HepG2 (cell line): ENCODE data around the gene PPRC1. TPM values are rescaled to one million over a fixed set of nuclear protein-coding genes. Genes with fewer than 3 reads are reported as not detected.

Source experiments
- ATAC-seq: fragments of 200-7000 bp; cut with Tn5 transposase; 3 replicates; pipeline ENCODE4 v1.9.1; 2020; ENCODE audit warnings: mild to moderate bottlenecking, moderate library complexity
- BruUV-seq: library from RNA; stranded (reverse); fragments of 400-500 nt; replicated peaks from 2 replicates; lab custom pipeline; 2021; lab: Mats Ljungman, UMichigan
- CTCF ChIA-PET: fragments of 300-600 bp; formaldehyde crosslinking; extraction: SDS; loops from one replicate; lab custom pipeline; 2021; ENCODE audit warnings: low total read pairs, inconsistent platforms, low intra/inter-chr PET ratio; lab: Yijun Ruan, JAX
- POLR2A ChIA-PET: fragments of 350-600 bp; sonication (Branson Sonifier 250); formaldehyde crosslinking; loops from one replicate; lab custom pipeline; 2020; ENCODE audit warnings: antibody characterized with exemption, inconsistent platforms; lab: Yijun Ruan, JAX
- DNase-seq: peaks from one replicate; pipeline ENCODE4 v3.0.0-alpha.2; 2015; ENCODE audit warnings: low spot score
- FAIRE-seq: peaks from 3 replicates; lab custom pipeline; 2011; peaks lifted over from hg19 to GRCh38; lab: Jason Lieb, UNC
- H2AFZ ChIP-seq: one replicate; pipeline ENCODE4 v1.6.1; 2011; ENCODE audit warnings: low read length, inconsistent platforms
- H3K27ac ChIP-seq: fragments of 300-600 bp; 3 replicates; pipeline ENCODE4 v1.8.0; 2011; ENCODE audit warnings: mixed run types, mild to moderate bottlenecking, mixed read lengths, low read length, inconsistent platforms; ENCODE audit not compliant: insufficient read depth; ENCODE audit errors: extremely low read length
- H3K27me3 ChIP-seq, 2 experiments: fragments of 200-600 bp in 1 of 2; 2 replicates in 1 of 2; 3 replicates in 1 of 2; pipeline versions ENCODE4 v1.6.0 to v1.8.0; 2011; ENCODE audit warnings: low read length in 2 of 2, mild to moderate bottlenecking in 2 of 2, moderate library complexity in 2 of 2, inconsistent platforms in 1 of 2; ENCODE audit not compliant: insufficient read depth in 2 of 2, control insufficient read depth in 1 of 2
- H3K36me3 ChIP-seq, 2 experiments: fragments of 200-600 bp in 1 of 2; replicated peaks in 1 of 2; 2 replicates in 1 of 2; 3 replicates in 1 of 2; pipeline versions ENCODE4 v1.5.1 to v1.8.0; 2011; ENCODE audit warnings: low read length in 2 of 2, inconsistent platforms in 1 of 2; ENCODE audit not compliant: insufficient read depth in 2 of 2, control insufficient read depth in 1 of 2
- H3K4me1 ChIP-seq: 2 replicates; pipeline ENCODE4 v1.5.1; 2012; ENCODE audit warnings: low read length, inconsistent platforms; ENCODE audit not compliant: insufficient read depth
- H3K4me2 ChIP-seq: 2 replicates; pipeline ENCODE4 v1.6.0; 2011; ENCODE audit warnings: low read depth, low read length, inconsistent platforms
- H3K4me3 ChIP-seq, 3 experiments: fragments of 200-600 bp in 1 of 3; sonication (generic), shearing (Covaris generic) in 1 of 3; replicated peaks in 1 of 3; 2 replicates each; pipeline ENCODE4 v1.5.1; 2011 to 2016; ENCODE audit warnings: low read length in 3 of 3, inconsistent platforms in 2 of 3, low read depth in 2 of 3, mild to moderate bottlenecking in 2 of 3, control low read depth in 1 of 3, mixed read lengths in 1 of 3; ENCODE audit not compliant: insufficient read depth in 1 of 3
- H3K79me2 ChIP-seq: one replicate; pipeline ENCODE4 v1.6.1; 2011; ENCODE audit warnings: low read length, inconsistent platforms; ENCODE audit not compliant: insufficient read depth
- H3K9ac ChIP-seq: 2 replicates; pipeline ENCODE4 v1.6.0; 2011; ENCODE audit warnings: mild to moderate bottlenecking, low read depth, low read length, inconsistent platforms; ENCODE audit not compliant: insufficient read depth
- H3K9me3 ChIP-seq: 2 replicates; pipeline ENCODE4 v1.5.1; 2012; ENCODE audit warnings: mild to moderate bottlenecking, low read length
- H4K20me1 ChIP-seq: 2 replicates; pipeline ENCODE4 v1.6.0; 2011; ENCODE audit warnings: inconsistent platforms, mild to moderate bottlenecking, low read length, moderate library complexity; ENCODE audit not compliant: insufficient read depth
- ARID2 ChIP-seq: sonication (generic); formaldehyde crosslinking; IDR thresholded peaks from 2 replicates; pipeline ENCODE4 v1.8.1; 2022; ENCODE audit warnings: mild to moderate bottlenecking, missing genetic modification reagents, borderline replicate concordance
- CCAR2 ChIP-seq: fragments of 200-400 bp; formaldehyde crosslinking; optimal IDR thresholded peaks from 2 replicates; pipeline ENCODE3; 2018; ENCODE audit warnings: low read depth, mild to moderate bottlenecking, low read length, moderate library complexity
- HMGXB3 ChIP-seq: sonication (generic); formaldehyde crosslinking; IDR thresholded peaks from 2 replicates; pipeline ENCODE4 v1.4.0; 2020; ENCODE audit warnings: missing genetic modification reagents, borderline replicate concordance
- HOXA9 ChIP-seq: sonication (generic); formaldehyde crosslinking; IDR thresholded peaks from 2 replicates; pipeline ENCODE4 v1.8.1; 2022; ENCODE audit warnings: missing genetic modification reagents, mild to moderate bottlenecking, moderate library complexity, borderline replicate concordance
- NFE2L1 ChIP-seq: sonication (generic); formaldehyde crosslinking; IDR thresholded peaks from 2 replicates; pipeline ENCODE4 v1.4.0; 2020; ENCODE audit warnings: missing genetic modification reagents, mild to moderate bottlenecking, borderline replicate concordance
- NR1H2 ChIP-seq: sonication (generic); formaldehyde crosslinking; IDR thresholded peaks from 2 replicates; pipeline ENCODE4 v1.8.1; 2022; ENCODE audit warnings: low read depth, missing genetic modification reagents, borderline replicate concordance
- RFX1 ChIP-seq: fragments of 450-650 bp; IDR thresholded peaks from 2 replicates; pipeline ENCODE4 v1.6.1; 2017
- SATB2 ChIP-seq: sonication (generic); formaldehyde crosslinking; IDR thresholded peaks from 2 replicates; pipeline ENCODE4 v1.5.0; 2020; ENCODE audit warnings: missing genetic modification reagents
- ZBTB3 ChIP-seq: sonication (generic); formaldehyde crosslinking; IDR thresholded peaks from 2 replicates; pipeline ENCODE4 v1.4.0; 2020; ENCODE audit warnings: low read depth, mild to moderate bottlenecking, moderate library complexity, missing genetic modification reagents, borderline replicate concordance
- ZNF280B ChIP-seq: sonication (generic); formaldehyde crosslinking; IDR thresholded peaks from 2 replicates; pipeline ENCODE4 v1.5.0; 2020; ENCODE audit warnings: missing genetic modification reagents, mild to moderate bottlenecking, borderline replicate concordance
- ZNF547 ChIP-seq: sonication (generic); formaldehyde crosslinking; IDR thresholded peaks from 2 replicates; pipeline ENCODE4 v1.5.1; 2020; ENCODE audit warnings: mild to moderate bottlenecking, missing genetic modification reagents
- ZNF644 ChIP-seq: IDR thresholded peaks from 2 replicates; pipeline ENCODE4 v1.6.1; 2016; ENCODE audit warnings: low read depth
- WGBS: methylation state at CpG from one replicate; pipeline ENCODE4 v1.1.6; 2017; ENCODE audit warnings: low lambda C conversion rate; 5-methylcytosine and 5-hydroxymethylcytosine counted together
- in situ Hi-C: cut with HindIII; loops from 2 replicates; pipeline ENCODE4 v1.10.0; 2017; ENCODE audit warnings: low pct_unique_long_range_greater_than_20kb; ENCODE audit not compliant: extremely low pct_ligation_motif_present
- intact Hi-C: fragments of 100-400 bp; cut with micrococcal nuclease; formaldehyde crosslinking; loops from one replicate; pipeline ENCODE4 v1.10.0; 2022; ENCODE audit not compliant: unreplicated experiment
- polyA plus RNA-seq, 8 experiments: library from polyadenylated mRNA; depleted of rRNA in 3 of 8; stranded (reverse) in 7 of 8; unstranded in 1 of 8; fragments of >200 nt; fragmentation: Illumina TruSeq in 4 of 8; extraction: Trizol in 4 of 8; gene quantifications; 2 replicates each; pipeline versions ENCODE4 v1.2.1 to v1.2.3, GENCODE V29; 2011 to 2016; ENCODE audit warnings: low read depth in 4 of 8, missing spikeins in 1 of 8, mixed read lengths in 1 of 8; ENCODE audit not compliant: insufficient read depth in 1 of 8
- total RNA-seq, 5 experiments: library from RNA; depleted of rRNA; stranded (reverse); fragments of >200 nt; fragmentation: Illumina TruSeq; extraction: Trizol; gene quantifications; 2 replicates each; pipeline ENCODE4 v1.2.3, GENCODE V29; 2016; ENCODE audit warnings: low read depth in 1 of 5

Gene PPRC1
- total and polyA plus RNA-seq, 2 of the 13 experiments (the other 11 are each of a cell fraction or from before 2014, with no cell fraction given) = 18.7 to 24.2 TPM

GRCh38 chr10:102122450-102122849, 10.4 kb upstream of the PPRC1 start (continued):
- TF ChIP-seq HMGXB3 (CRISPR knock-in tag) (no peak), RFX1 (no peak), ZNF547 (CRISPR knock-in tag) (no peak), CCAR2 (no peak), ZNF280B (CRISPR knock-in tag) (no peak)

GRCh38 chr10:102123223-102123622, 9.6 kb upstream of the PPRC1 start:
- no peaks in the 10 kb centered on the region for H4K20me1 ChIP-seq
- peaks cover 0 to 7% of the 10 kb centered on the region in 2 experiments; a peak in 2 of 5 replicates for H3K27me3 ChIP-seq
- H3K79me2 ChIP-seq = no peaks in the 10 kb centered on the region
- POLR2A ChIA-PET = no interaction called here
- BruUV-seq = no TSS peak
- CTCF ChIA-PET = no interaction called here
- FAIRE-seq = no peak
- intact Hi-C loops = no loop called here
- DNase-seq = no peak
- H3K4me3 ChIP-seq = no peak overlapping the region
- no peaks in the 10 kb centered on the region for H3K9me3 ChIP-seq
- WGBS = 85% methylated on average over 3 of the region's 3 CpGs
- no peak overlapping the region for H3K9ac ChIP-seq
- TF ChIP-seq HOXA9 (CRISPR knock-in tag) = no peak
- TF ChIP-seq NFE2L1 (CRISPR knock-in tag) = no peak
- TF ChIP-seq NR1H2 (CRISPR knock-in tag) = no peak
- no peak for TF ChIP-seq ZNF644 (CRISPR knock-in tag)
- TF ChIP-seq ZBTB3 (CRISPR knock-in tag) = no peak
- TF ChIP-seq ARID2 (CRISPR knock-in tag) = no peak
- TF ChIP-seq SATB2 (CRISPR knock-in tag) = no peak
- in situ Hi-C loops = no loop called here
- H3K36me3 ChIP-seq = no peaks in the 10 kb centered on the region
- no peak for ATAC-seq
- peaks cover 38% of the 10 kb centered on the region for H3K4me1 ChIP-seq
- no peak overlapping the region for H3K4me2 ChIP-seq
- H2AFZ ChIP-seq = no peak overlapping the region
- no peak overlapping the region for H3K27ac ChIP-seq
